Stromal cell of bone marrow (primary cell): Measurements from ENCODE around the gene ATP1B4.
"Not testable (repeated sequence)": the region's sequence is repeated elsewhere in the genome, so short reads cannot be mapped to it uniquely, and the experiment has no call there.

Experiments used
- DNase-seq: peaks from one replicate; pipeline ENCODE4 v3.0.0-alpha.2; 2012; ENCODE audit warnings: low read depth

Gene ATP1B4

GRCh38 chrX:120361764-120362305 is at the start of gene ATP1B4:
TSS of gene ATP1B4 (plus strand) at chrX:120362089. CDS start at chrX:120362169, 80 bp downstream.
- DNase-seq, result no peak

- DNase-seq, result no peak
These were observed 46.1 kb upstream of the ATP1B4 start for GRCh38 chrX:120315776-120316175.

GRCh38 chrX:120316587-120317283 is 45.2 kb upstream of the ATP1B4 start:
- DNase-seq, result no peak

GRCh38 chrX:120318411-120318810 is 43.5 kb upstream of the ATP1B4 start:
- DNase-seq, result no peak

- DNase-seq, result no peak
These were observed 40.2 kb upstream of the ATP1B4 start for GRCh38 chrX:120321520-120322281.

GRCh38 chrX:120331116-120331515 is 30.8 kb upstream of the ATP1B4 start:
- DNase-seq, result no peak

GRCh38 chrX:120332394-120332793 is 29.5 kb upstream of the ATP1B4 start:
- DNase-seq, result no peak

GRCh38 chrX:120334151-120334550 is 27.7 kb upstream of the ATP1B4 start:
- no peak for DNase-seq

- DNase-seq, result no peak
These were observed 27.3 kb upstream of the ATP1B4 start for GRCh38 chrX:120334603-120335002.

- DNase-seq, result no peak
These were observed 26.6 kb upstream of the ATP1B4 start for GRCh38 chrX:120335289-120335688.

- DNase-seq, result no peak
These were observed 25.0 kb upstream of the ATP1B4 start for GRCh38 chrX:120336899-120337298.

GRCh38 chrX:120344566-120344965 is 17.3 kb upstream of the ATP1B4 start:
- not testable (repeated sequence) for DNase-seq

- no peak for DNase-seq
These were observed 11.3 kb upstream of the ATP1B4 start for GRCh38 chrX:120350450-120351138.

GRCh38 chrX:120356084-120356483 is 5.8 kb upstream of the ATP1B4 start:
- no peak for DNase-seq

- DNase-seq, result no peak
These were observed 4.7 kb upstream of the ATP1B4 start for GRCh38 chrX:120357186-120357585.

GRCh38 chrX:120358737-120359456 is 3.0 kb upstream of the ATP1B4 start:
- peak; percentile 72 for DNase-seq

- no peak for DNase-seq
These were observed 3.4 kb downstream of the ATP1B4 start for GRCh38 chrX:120365320-120365719.

GRCh38 chrX:120365968-120366367 is 4.1 kb downstream of the ATP1B4 start:
- no peak for DNase-seq

- no peak for DNase-seq
These were observed 4.9 kb downstream of the ATP1B4 start for GRCh38 chrX:120366794-120367193.

- no peak for DNase-seq
These were observed 5.7 kb downstream of the ATP1B4 start for GRCh38 chrX:120367402-120368109.

GRCh38 chrX:120372667-120373370 is 10.9 kb downstream of the ATP1B4 start:
- peak; percentile 27 for DNase-seq
